Retinal pigment epithelial cell (primary cell): Measurements from ENCODE around the gene CELSR1.

Experiments used
- DNase-seq: peaks from one replicate; pipeline ENCODE4 v3.0.0-alpha.2; 2010; ENCODE audit warnings: low read depth
- H3K4me3 ChIP-seq: 2 replicates; pipeline ENCODE4 v1.5.1; 2011; ENCODE audit warnings: mild to moderate bottlenecking, low read length, control low read depth, moderate library complexity
- CTCF ChIP-seq: conservative IDR thresholded peaks from 2 replicates; pipeline ENCODE4 v1.5.1; 2011; ENCODE audit warnings: low read depth, low read length, control low read depth, inconsistent platforms

Gene CELSR1

GRCh38 chr22:46446799-46447198, 90.6 kb downstream of the CELSR1 start:
- H3K4me3 ChIP-seq: no peak overlapping the region
- TF ChIP-seq CTCF: no peak
- no peak for DNase-seq

DNA sequence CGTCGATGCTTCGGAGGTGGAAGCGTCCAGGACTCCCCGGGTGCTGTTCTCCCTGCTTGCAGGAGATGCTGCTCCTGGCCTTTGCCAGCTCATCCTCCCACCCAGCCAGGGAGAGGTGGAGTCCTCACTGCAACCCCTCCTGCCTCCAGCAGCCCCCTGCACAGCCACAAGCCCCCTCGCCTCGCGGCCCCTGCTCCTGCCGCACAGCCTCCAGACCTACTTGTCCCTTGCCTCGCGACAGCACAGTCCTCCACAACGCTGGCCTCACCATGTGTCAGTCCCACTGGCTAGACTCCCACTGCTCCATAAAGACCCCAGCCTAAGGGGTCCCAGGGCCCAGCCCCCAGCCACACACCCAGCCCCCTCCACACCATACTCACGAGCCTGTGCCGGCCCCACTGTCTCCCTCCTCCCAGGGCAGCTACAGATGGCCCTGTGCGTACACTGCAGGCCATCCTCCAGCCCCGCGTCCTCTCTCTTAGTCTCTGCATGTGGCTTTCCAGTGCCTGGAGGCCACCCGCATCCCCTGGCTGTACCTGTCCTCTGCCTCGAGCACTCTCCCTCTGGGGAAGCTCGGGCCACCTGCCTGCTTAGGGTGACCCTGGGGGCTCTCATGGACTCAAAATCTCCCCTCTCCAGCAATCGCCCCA, 91.5 kb downstream of the CELSR1 start:
- DNase-seq: no peak
- no peak overlapping the region for H3K4me3 ChIP-seq
- no peak for TF ChIP-seq CTCF

GRCh38 chr22:46444390-46444854, 93.0 kb downstream of the CELSR1 start:
- no peak overlapping the region for H3K4me3 ChIP-seq
- TF ChIP-seq CTCF: peak; percentile 15
- no peak for DNase-seq

- no peak overlapping the region for H3K4me3 ChIP-seq
- DNase-seq: no peak
- TF ChIP-seq CTCF: no peak
Observed at GRCh38 chr22:46443850-46444389, 93.5 kb downstream of the CELSR1 start.

DNA sequence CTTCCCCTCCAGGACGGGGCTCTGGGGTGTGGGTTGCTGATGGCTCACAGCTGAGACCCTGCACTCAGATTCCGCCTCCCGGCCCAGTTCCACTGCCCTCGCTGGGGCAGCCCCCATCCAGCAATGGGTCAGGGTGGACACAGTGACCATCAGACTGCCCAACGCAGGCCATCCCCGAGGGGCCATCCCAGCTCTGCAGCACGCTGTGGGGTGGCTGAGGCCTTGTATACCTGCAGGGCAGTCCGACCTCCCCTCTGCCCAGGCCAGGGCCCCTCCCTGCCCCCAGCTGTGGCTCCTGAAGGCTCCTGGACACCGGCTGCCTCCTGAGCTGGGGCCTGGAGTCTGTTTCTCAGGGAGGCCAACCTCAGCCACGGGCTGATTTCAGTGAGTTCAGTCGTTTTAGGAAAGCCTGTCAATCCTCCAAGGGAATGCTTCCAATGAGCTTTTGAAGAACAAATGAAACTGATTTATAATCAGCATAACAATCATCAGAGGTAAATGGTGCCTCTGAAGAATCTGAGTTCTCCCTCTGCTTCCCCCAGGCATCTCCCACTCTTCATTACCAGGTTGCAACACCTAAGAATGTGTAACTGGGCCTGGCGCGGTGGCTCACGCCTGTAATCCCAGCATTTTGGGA, 95.1 kb downstream of the CELSR1 start:
- TF ChIP-seq CTCF: no peak
- H3K4me3 ChIP-seq: no peak overlapping the region
- no peak for DNase-seq

DNA sequence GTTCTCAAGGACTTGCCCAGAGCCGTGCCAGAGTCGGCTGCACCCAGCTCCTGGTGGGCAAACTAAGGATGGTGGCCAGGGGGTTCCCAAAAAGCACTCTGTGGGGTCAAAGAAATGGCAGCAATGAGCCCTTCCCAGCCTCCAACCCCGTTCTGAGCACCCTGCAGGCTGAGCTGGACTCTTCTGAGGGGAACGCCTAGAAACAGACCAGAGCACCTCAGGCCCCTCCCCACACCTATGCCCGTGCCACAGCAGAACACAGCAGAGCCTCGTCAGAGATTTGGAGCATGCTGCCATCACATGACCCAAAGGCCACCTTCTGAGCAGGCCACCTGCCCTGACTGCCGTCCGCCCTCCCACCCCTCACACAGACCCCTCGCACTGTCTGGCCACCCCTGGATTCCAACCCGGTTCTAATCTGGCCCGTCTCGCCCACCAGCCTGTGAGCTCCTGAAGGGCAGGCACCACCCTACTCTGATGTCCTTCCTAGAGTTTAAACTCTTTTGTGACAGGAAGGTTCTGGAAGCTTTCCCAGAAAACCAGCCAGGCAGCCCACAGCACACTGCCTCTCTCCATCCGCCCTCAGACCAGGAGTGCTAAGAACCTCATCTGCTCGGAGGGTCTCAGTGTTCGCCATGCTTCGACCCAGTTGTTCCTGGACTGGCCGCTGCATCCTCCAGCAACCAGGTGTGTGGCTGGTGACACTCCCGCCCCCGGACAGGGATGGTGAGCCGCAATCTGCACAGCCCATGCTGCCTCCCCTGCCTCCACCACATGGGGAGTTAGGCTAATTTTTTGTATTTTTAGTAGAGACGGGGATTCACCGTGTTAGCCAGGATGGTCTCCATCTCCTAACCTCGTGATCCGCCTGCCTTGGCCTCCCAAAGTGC, 97.6 kb downstream of the CELSR1 start:
- no peak overlapping the region for H3K4me3 ChIP-seq
- TF ChIP-seq CTCF: no peak
- no peak for DNase-seq
